Fibroblast of skin of abdomen (primary cell): ENCODE measurements around the gene COQ3.
"Not testable (repeated sequence)": the region's sequence is repeated elsewhere in the genome, so short reads cannot be mapped to it uniquely, and the experiment has no call there.

Source experiments
- DNase-seq: peaks from one replicate; pipeline ENCODE4 v3.0.0-alpha.2; 2013

COQ3 gene

DNA sequence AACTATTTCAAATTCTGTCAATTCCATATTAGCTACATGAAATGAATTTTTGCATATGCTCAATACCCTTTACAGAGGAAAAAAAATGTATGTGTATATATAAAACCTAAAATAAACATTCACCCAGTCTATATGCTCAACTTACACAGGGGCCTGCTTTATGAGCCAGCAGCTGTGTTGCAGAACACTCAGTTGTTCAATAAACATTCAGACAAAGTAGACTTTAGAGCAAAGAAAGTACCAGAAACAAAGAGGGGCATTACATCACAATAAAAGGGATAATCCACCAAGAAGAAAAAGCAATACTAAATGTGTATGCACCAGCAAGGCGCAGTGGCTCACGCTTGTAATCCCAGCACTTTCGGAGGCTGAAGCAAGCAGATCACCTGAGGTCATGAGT, 9.5 kb downstream of the COQ3 start:
- no peak for DNase-seq

DNA sequence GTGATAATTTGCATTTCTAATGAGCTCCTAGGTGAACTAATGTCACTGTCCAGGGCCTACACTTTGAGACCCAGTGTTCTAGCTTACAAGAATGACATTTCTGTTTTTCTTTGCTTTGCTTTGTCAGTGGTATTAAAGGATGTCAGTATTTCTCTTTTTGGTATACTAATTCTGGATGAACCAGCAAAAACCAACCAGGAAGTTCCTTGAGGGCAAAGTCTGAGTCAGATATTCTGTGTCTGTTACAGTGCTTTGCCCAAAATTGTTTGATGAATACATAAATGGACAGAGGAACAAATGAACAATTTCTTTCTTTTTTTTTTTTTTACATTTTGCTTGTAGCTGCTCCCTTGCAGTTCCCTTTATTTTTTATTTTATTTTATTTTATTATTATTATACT, 15.4 kb downstream of the COQ3 start:
- DNase-seq: no peak

DNA sequence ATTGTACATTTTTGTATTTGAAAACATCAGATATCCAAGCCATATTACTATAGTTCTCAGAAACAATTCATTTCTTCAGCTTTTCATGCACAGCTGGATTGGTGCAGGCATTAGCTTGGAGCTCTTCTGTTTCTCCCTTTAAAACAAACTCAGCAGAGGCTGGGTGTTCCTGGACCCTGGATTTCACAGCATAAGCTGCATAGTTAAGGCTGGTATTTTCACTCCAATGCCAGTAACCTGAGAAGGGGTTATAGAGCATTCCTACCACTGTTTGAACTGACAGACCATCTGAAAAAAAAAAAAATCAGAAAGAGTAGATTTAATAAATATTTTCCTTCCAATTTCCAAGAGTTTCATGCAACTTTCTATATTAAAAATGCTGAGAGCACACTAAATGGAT, 24.5 kb downstream of the COQ3 start:
- no peak for DNase-seq

DNA sequence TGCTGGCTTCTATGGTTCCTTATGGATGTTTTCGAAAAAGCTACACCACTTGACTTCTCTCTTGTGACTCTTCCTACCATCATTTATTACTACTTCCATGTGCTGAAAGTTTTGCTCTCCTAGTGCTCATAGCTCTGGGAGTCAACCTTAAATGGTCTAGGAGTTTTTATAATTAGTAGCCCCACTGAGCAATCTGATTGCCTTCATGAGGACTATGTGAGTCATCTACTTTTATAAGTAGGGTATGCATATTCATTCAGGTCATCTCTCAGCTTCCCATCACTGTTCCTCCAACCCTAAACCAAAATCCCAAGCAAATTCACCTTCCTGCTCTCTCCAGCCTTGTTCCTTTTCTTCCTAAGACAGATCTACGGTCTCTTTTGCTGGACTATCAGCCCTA, 27.1 kb downstream of the COQ3 start:
- no peak for DNase-seq

DNA sequence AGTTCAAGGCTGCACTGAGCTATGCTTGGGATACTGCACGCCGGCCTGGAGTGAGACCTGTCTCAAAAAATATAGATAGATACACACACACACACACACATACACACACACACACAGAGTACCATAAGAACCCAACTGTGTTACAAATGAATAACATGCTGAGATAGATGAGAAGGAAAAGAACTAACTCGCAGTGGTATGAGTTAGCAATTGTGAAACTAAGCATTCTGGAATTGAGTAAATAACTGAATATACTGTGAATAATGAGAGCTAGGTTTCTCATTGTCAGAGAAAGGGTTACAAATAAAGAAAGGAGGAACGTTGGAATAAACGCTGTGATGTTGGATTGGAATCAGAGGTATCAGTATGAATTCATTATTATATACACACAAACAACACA, 30.0 kb downstream of the COQ3 start:
- no peak for DNase-seq

DNA sequence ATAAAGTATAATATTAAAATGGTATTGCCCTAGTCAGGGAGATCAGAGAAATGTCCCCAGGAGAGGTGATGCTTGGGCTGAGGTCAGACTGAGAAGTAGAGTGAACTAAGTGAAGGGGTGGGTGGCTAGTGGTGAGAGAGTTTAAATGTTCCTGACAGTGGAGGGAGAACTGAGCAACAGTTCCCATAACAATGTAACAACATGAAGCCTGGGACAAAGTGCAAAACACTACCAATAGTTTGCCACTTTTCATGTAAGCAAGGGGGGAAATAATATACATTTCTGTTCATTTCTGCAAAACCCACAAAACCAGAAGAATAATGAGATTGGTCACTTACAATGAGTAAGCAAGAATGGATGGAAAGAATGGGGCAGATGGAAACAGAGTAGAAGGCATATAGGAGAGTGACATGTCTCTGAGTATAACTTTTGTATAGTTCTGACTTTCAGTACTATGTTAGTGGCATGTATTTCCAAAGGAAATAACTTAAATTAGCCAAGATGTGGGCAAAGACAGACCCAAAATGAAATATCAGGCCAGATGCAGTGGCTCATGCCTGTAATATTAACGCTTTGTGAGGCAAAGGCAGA, 31.2 kb downstream of the COQ3 start:
- DNase-seq: no peak

DNA sequence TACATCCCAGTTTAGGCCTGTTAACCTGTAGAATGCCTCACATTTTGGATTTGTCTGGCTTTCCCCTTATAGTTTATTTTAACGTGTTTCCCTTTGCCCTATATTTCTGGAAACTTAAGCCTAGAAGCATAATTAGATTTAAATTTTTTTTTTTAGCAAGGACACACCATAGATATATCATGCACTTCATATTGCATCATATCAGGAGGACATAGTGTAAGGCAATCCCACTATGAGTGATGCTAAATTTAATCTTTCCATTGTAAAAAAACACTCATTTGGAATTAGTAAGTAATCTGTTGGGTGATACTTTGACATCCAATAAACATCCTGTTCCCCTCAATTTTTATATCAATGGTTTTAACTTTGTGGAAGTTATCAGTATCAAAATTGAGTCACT, 34.2 kb downstream of the COQ3 start:
- no peak for DNase-seq

DNA sequence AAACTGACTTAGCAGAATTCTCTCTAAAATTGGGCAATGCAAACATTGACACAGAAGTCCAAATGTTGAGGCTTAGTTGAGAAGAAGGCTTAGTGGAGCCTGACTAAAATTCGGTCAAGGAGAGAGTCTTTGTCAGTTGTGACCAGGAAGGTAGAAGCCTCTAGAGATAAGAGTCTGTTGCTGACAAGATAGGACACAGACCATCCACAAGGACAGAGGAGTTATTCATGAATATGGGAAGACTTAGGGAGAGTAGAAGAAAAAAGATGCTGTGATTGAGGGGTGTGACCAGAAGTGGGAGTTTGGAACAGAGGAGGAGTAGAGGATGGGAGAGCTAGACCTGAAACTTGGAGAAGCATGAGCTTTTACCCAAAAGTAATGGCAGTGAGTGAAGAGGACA, 37.4 kb downstream of the COQ3 start:
- no peak for DNase-seq

DNA sequence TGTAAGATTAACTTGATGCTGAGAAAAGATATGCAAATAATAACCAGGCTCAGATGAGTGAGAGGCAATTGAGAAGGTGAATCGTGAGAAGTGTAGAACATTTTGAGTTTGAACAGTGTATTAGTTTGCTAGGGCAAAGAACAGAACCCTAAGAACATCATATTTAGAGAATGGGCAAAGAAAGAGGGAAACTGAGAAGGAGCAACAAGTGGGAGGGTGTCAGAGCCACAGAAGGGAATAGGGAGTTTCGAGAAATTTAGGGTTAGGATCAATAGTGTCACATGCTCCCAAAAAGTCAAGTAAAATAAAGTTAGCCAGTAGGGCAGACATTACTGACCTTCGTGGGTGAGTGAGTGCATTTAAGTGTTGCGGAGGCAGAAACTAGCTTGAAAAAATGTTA, 39.0 kb downstream of the COQ3 start:
- DNase-seq: no peak

DNA sequence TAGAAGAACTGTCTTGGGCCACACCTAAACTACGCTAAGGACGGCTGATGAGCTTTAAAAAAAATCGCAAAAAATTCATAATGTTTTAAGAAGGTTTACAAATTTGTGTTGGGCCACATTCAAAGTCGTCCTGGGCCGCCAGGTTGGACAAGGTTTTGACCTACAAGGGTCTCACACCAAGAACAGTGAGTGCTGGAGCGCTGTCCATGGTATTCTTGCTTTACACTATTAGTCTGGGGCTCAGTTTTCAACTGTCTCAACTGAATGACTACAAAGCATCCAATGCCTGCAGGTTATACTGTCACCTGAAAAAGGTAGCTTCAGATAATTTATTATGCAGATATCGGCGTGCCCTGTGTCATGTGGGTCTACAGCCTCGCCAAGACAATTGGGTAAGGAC, 40.9 kb downstream of the COQ3 start:
- DNase-seq: no peak

DNA sequence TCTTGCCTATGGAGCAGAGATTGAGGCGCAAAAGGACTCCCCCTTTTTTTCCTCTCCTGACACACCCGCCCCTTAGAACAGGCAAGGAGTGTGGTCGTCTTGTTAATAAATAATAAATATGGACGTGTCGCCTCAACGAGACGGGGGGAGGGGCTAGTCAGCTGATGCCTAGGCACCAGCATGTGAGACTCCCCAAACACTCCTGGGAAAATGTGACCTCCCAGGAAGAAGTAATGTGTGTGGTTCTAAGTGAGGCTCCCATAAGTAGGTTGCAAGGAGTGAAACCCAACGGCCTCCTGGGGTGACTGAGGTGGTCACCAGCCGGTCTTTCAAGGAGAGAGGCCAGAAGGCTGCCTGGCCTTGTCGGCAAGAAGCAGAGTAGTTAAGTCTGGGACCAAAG, 43.4 kb downstream of the COQ3 start:
- DNase-seq: no peak

DNA sequence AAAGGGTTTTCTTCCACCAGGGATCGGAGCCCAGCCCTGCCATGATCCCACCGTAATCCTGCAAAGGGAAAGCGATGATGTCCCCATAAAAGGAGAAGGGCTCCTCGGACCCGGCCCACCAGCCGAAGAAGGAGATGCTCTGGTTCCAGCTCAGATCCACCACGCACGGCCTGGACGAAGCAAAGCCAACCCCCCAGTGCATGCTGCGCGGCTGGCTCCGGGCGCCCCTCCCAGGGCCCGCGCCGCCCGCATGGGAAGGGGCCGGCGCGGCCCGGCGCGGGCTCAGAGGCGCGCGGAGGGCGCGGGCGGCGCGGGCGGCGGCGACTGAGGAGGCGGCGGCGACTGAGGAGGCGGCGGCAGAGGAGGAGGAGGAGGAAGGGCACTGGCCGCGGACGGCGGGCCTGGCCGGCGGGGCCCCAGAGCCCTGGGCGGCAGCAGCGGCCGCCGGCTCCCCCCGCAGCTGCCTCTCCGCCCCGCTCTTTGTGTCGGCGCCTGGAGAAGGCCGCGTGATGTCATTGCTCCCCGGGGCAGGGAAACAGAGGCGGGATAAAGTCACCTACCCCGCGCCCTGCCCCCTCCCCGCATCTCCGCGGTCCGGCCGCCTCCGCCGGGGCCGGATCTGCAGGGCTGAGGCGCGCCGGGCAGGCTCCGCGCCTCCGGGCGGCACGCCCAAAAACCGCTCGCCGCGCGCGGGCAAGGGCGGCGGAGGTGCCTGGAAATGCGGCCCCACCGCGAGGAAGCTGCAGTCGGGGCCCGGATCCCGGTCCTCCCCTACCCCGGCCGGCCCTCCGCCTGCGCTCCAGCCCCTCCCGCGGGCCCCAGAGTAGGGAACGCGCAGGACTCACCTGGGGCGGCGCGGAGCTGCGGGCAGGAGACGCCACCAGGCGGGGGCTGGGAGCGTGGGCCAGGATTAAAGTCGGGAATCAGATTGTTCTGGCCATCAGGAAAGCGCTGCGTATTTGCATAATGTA, 44.5 kb downstream of the COQ3 start, which contains the start of gene FAXC:
TSS of gene FAXC (minus strand) at position 504 of the 971 bp plus-strand sequence. CDS start at position 202, 302 bp downstream.
- DNase-seq: peak; percentile 33

DNA sequence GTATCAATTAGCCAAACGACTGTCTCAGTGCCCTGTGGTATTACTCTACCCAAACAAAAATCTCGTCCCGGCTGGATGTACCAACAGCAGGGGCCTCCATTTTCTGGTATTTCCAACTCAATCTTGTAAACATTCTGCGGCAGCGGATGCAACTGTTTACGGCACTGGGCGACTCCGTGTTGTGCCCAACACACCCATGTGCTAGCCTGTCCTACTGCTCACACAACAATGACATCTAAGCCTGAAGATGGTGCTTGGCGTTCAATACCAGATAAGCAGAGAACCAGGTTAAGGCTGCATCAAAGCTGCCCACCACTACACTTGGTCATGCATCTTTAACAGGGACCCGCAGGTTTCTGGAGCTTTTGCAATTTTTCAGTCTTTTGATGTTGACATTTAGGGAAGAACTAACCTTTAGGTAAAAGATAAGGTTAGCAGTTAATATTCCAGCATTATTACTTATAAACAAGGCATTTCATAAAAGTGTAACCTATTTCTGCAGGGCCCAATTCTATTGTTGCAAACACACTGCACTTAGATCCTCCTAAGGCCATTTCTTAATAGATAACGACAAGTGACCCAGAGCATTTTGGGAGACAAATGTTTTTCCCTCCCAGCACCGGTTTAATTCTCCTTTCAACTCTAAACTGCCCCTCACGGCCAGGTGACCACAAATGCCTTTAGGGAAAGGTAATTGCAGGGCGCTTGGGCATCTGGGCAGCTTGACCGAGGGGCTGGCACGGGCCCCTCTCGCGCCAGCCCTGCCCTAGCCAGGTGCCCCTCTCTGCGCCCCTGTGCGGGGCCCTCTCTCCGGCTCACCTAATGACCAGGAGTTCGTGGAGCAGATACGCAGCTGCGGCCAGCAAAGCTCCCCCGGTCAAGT, 45.5 kb downstream of the COQ3 start:
- DNase-seq: no peak

DNA sequence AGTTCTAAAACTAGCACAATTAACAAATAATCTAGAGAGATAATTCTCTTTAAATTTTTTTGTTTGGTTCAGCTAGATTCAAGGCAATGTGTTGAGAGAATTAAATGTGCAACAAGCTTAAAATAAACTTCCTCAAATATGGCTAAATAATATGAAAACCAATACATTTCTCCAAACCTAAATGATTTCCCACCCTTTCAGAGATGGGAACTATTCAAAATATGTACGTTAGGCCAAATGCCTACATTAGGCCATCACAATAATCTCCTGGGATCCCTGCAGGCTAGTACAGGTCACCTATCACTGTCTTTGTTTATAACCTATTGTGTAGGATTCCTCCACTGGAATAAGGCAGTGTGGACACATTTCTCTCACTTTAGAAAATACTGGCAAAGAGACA, 46.2 kb downstream of the COQ3 start:
- no peak for DNase-seq

DNA sequence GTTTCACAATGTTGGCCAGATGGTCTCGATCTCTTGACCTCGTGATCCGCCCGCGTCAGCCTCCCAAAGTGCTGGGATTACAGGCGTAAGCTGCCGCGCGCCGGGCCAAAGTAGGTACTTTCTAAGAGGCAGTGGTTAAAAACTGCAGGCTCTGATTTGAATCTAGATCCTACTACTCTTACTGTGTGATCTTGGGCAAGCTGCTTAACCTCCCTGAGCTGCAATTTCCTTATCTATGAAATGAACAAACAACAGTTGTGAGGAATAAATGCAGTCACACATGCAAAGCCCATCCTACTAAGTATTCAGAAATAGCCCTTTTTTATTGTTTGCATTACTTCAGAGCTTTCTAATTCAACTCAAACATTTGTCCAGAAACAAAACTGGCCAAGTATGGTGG, 47.4 kb downstream of the COQ3 start:
- DNase-seq: no peak

DNA sequence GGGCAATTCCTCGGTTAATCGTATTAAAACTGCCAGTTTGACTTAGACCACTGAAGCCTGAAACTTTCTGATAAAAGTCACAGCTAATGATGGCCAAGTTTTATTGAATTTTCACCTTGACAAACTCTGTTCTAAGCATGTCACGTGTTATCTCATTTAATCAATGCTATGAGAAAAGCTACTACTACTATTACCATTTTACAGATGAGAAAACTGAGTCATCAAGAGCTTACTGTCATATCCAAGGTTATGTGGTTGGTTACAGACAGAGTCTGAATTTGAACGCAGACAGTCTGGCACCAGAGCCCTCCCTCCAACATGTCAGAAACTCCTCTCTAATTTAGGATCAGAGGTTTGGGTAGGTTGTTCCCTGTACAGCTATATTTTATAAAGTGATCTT, 48.8 kb downstream of the COQ3 start:
- DNase-seq: no peak

DNA sequence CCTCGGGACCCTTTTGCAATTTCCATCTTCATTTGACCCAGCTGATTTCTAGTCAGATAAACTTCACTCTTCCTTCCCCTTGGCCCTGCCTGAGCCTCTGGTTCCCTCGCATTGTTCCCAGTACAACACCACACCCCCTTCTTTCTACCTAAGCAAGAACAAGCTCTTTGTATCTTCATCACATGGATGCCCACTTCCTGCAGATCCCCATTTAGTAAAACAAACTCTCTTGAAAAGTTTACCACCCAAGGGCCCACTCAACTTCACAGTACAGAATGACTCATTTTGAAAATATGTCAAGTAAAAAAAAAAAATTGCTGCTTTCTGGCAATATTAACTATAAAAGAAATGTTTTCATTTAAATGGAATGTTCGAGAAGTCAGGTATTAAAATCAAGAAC, 49.7 kb downstream of the COQ3 start:
- DNase-seq: peak; percentile 56

DNA sequence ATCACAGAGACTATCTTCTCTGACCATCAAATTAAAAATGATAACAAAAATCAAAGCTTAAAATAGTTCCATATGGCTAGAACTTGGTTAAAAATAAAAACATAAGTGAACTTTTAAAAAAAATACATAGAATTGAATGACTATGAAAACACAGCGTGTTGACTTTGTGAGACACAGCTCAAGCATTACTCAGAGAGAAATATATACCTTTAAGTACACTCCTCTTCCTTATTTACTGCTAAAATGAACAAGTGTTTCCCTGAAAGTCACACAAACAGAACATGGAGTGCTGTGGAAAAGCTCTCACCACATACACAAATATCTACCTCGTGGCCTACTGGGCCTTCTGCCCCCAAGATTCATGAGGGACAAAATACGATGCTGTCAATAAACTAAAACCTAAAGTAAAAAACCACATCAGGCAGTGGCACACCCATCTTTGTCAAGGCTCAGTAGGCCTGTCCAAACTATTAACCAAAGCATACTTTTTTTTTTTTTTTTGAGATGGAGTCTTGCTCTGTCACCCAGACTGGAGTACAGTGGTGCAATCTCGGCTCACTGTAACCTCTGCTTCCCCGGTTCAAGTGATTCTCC, 52.0 kb downstream of the COQ3 start:
- no peak for DNase-seq

DNA sequence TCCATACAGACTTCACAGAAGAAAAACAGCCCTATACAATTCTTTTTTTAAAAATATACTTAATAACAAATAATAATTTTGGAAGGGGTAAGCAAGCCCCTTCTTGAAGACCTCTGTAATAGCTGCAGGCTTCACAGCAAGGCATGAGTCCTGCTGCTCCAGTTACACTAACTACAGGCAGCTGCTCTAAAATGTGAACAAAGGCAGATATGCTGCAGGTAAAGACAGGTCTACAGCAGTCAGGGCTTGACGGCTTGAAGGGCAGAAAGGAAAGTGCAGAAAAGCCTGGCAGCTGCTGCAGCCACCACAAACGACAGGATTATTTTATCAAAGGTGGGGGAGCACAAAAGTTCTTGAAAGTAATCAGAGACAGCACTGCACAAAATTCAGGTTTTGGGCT, 55.8 kb downstream of the COQ3 start:
- no peak for DNase-seq

DNA sequence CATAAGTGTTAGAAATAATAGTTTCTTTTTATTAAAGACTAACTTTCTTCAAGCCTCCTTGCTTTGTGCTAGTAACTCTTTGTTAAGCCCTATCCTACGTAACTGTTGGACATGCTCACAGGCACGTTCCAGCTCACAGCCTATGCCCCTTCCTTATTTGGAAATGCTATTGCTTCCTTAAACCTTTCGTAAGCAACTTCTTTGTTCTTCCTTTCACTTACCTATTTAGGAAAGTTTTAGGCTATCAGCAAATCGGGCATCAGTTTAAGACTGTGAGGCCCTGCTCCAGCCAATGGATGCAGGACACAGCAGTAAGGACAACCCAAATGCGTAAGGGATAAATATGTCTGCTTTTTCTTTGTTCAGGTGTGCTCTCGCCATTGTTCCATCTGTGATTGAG, 58.7 kb downstream of the COQ3 start:
- not testable (repeated sequence) for DNase-seq

DNA sequence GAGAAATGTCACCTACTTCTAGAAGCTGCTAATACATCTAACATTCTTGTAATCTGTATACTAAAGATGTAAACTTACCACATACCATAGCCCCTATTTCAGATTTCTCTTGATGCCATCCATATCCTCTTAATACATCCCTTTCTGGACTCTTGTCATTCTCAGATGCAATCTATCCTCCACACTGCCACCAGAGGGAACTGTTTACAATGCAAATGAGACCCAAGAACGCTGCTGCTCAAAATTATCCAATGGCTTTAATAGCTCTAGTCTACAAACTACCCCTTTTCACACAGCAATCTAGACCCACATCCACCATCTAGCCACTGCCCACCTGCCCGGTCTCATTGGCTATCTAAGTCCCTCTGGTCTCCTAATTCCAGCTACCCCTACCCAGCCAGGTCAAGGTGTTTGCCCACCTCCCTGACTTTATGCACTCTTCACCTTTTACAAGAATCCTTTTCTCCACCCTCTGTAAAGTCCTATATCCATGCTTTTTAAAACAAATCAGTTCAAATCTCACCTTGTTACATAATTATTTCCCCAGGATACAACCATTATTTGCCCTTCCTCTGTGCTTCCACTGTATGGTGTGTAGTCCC, 59.4 kb downstream of the COQ3 start:
- DNase-seq: peak; percentile 48

DNA sequence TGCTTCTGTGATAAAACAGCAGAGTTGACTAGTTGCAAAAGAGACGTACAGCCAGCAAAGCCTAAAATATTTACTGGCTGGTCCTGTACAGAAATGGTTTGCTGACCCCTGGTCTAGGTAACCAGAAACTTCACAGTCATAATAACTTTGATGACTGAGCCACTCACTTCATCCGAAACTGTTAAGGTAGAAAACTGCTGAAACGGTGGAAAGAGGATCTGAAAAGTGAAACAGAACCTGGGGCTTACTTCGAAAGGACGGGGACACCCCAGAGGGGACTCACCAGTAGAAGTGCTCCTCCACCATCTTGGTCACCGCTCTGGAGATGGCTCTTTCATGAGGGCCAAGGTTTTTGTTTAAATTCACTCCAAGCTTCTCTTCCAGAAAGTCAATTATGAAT, 60.9 kb downstream of the COQ3 start:
- no peak for DNase-seq
